MCF 10A (cell line): ENCODE data around the gene SNX2. TPM values are rescaled to one million over a fixed set of nuclear protein-coding genes. Genes with fewer than 3 reads are reported as not detected.

Experiments used
- BruUV-seq: library from RNA; stranded (reverse); fragments of 400-500 nt; replicated peaks from 2 replicates; lab custom pipeline; 2021; lab: Mats Ljungman, UMichigan
- CTCF ChIA-PET: fragments of 300-600 bp; sonication (Branson Sonifier 250); formaldehyde crosslinking; extraction: SDS; loops from one replicate; lab custom pipeline; 2021; ENCODE audit warnings: antibody characterized with exemption, inconsistent platforms; lab: Yijun Ruan, JAX
- POLR2A ChIA-PET: fragments of 300-600, 350-650 bp; sonication (Branson Sonifier 250); formaldehyde crosslinking; extraction: SDS; loops from one replicate; lab custom pipeline; 2020; ENCODE audit warnings: antibody characterized with exemption, inconsistent platforms; lab: Yijun Ruan, JAX
- DNase-seq: peaks from one replicate; pipeline ENCODE4 v3.0.0-alpha.2; 2018; ENCODE audit not compliant: unreplicated experiment
- H3K27ac Mint-ChIP-seq: one replicate; pipeline ENCODE4 v1.8.0; 2022; ENCODE audit warnings: mild to moderate bottlenecking, low read depth, mixed read lengths; ENCODE audit not compliant: unreplicated experiment
- H3K27me3 Mint-ChIP-seq: one replicate; pipeline ENCODE4 v1.8.0; 2022; ENCODE audit warnings: mixed read lengths; ENCODE audit not compliant: insufficient read depth, unreplicated experiment
- H3K36me3 Mint-ChIP-seq: one replicate; pipeline ENCODE4 v1.8.0; 2022; ENCODE audit warnings: mild to moderate bottlenecking, moderate library complexity, mixed read lengths; ENCODE audit not compliant: insufficient read depth, unreplicated experiment
- H3K4me1 Mint-ChIP-seq: one replicate; pipeline ENCODE4 v1.8.0; 2022; ENCODE audit warnings: mixed read lengths; ENCODE audit not compliant: insufficient read depth, unreplicated experiment
- H3K4me3 Mint-ChIP-seq: one replicate; pipeline ENCODE4 v1.8.0; 2022; ENCODE audit warnings: mild to moderate bottlenecking, moderate library complexity, mixed read lengths; ENCODE audit not compliant: unreplicated experiment
- H3K9me3 Mint-ChIP-seq: one replicate; pipeline ENCODE4 v1.8.0; 2022; ENCODE audit warnings: mixed read lengths; ENCODE audit not compliant: unreplicated experiment
- intact Hi-C: fragments of 100-400 bp; cut with micrococcal nuclease; formaldehyde crosslinking; loops from 2 replicates; pipeline ENCODE4 v1.14.1; 2022
- total RNA-seq: library from RNA; stranded (reverse); gene quantifications from 2 replicates; pipeline ENCODE4 v1.2.3, GENCODE V29; 2022
- TF ChIP-seq, protein P1 (sequence below): fragments of 200-600 bp; IDR thresholded peaks from one replicate; pipeline ENCODE4 v1.8.0; 2022; ENCODE audit warnings: antibody characterized with exemption, mild to moderate bottlenecking; ENCODE audit not compliant: unreplicated experiment

Gene SNX2
- total RNA-seq, 1 experiment from 2014 or later, result 120 TPM

DNA sequence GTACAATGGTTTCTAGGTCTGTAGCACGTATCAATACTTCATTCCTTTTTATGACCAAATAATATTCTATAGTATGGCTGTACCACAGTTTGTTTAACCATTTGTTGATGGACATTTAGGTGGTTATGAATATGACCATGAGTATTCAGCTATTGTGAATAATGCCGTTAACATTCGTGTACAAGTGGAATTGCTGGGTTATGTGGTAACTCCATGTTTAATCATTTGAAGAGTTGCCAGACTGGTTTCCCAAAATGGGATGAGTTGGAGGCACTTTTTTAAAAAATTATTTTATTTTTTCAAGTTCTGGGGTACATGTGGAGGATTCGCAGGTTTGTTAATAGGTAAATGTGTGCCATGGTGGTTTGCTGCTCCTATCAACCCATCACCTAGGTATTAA, 4.6 kb downstream of the SNX2 start:
- Mint-ChIP-seq H3K27ac (no peak overlapping the region), H3K4me3 (no peak overlapping the region)
- POLR2A ChIA-PET, result interaction anchor here (1.4 kb wide), 1 partner anchor 9 kb away, joined by 3 read pairs; no protein-coding TSS in a partner anchor

DNA sequence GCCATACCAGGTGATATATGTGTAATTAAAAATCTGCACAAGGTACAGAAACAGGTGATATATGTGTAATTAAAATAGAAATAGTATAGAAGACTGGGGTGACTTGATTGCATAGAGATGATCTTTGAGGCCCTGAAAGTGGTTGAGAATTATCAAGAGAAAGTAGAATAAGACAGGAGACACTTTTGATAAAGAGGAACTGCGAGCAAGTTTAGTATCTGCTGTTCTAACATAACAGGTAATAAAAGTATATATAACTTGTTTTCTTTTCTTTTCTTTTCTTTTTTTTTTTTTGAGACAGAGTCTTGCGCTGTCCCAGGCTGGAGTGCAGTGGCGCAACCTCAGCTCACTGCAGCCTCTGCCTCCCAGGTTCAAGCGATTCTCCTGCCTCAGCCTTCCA, 5.4 kb downstream of the SNX2 start:
- TF ChIP-seq, protein P1, sequence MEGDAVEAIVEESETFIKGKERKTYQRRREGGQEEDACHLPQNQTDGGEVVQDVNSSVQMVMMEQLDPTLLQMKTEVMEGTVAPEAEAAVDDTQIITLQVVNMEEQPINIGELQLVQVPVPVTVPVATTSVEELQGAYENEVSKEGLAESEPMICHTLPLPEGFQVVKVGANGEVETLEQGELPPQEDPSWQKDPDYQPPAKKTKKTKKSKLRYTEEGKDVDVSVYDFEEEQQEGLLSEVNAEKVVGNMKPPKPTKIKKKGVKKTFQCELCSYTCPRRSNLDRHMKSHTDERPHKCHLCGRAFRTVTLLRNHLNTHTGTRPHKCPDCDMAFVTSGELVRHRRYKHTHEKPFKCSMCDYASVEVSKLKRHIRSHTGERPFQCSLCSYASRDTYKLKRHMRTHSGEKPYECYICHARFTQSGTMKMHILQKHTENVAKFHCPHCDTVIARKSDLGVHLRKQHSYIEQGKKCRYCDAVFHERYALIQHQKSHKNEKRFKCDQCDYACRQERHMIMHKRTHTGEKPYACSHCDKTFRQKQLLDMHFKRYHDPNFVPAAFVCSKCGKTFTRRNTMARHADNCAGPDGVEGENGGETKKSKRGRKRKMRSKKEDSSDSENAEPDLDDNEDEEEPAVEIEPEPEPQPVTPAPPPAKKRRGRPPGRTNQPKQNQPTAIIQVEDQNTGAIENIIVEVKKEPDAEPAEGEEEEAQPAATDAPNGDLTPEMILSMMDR, result no peak
- Mint-ChIP-seq H3K36me3 (peaks cover 22% of the 10 kb centered on the region), H3K4me3 (no peak overlapping the region), H3K4me1 (peaks cover 30% of the 10 kb centered on the region), H3K9me3 (peaks cover 3% of the 10 kb centered on the region), H3K27me3 (no peaks in the 10 kb centered on the region), H3K27ac (no peak overlapping the region)
- intact Hi-C loops, result no loop called here
- no peak for DNase-seq
- ChIA-PET CTCF (no interaction called here), POLR2A (interaction anchor here (1.4 kb wide), 1 partner anchor 8 kb away, joined by 3 read pairs; no protein-coding TSS in a partner anchor)
- BruUV-seq, result no TSS peak

More for the DNA sequence above, 4.6 kb downstream of the SNX2 start:
- TF ChIP-seq, protein P1, result no peak
- DNase-seq, result no peak
- Mint-ChIP-seq H3K4me1 (peaks cover 30% of the 10 kb centered on the region), H3K27me3 (no peaks in the 10 kb centered on the region), H3K9me3 (no peaks in the 10 kb centered on the region), H3K36me3 (peaks cover 19% of the 10 kb centered on the region)
- CTCF ChIA-PET, result interaction anchor here (0.5 to 1.6 kb wide), 3 partner anchors 16 to 514 kb away, joined by 3 to 8 read pairs (median 3); no protein-coding TSS in a partner anchor
- intact Hi-C loops, result loop anchor here (5.0 kb wide), 1 partner anchor 62 kb away; no protein-coding TSS in a partner anchor
- no TSS peak for BruUV-seq

DNA sequence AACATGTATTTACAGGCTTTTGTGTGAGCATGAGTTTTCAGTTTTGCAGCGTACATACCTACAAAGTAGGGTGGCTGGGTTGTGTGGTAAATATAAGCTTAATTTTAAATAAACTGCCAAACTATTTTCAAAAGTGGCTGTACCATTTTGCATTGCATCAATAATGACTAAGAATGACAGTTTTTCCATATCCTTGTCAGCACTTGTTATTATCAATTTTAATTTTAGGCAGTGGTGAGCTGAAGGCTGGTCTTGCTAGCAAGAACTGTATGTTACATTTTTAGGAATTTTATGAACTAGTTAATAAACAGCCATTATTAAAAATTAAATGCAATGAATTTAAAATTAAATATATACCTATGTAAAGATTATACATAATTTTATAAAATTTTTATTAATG, 6.6 kb downstream of the SNX2 start:
- no TSS peak for BruUV-seq
- Mint-ChIP-seq H3K4me3 (no peak overlapping the region), H3K27me3 (no peaks in the 10 kb centered on the region), H3K4me1 (peaks cover 29% of the 10 kb centered on the region), H3K9me3 (peaks cover 15% of the 10 kb centered on the region), H3K27ac (no peak overlapping the region), H3K36me3 (peaks cover 28% of the 10 kb centered on the region)
- ChIA-PET POLR2A (interaction anchor here (0.6 kb wide), 1 partner anchor 120 kb away, joined by 3 read pairs; no protein-coding TSS in a partner anchor), CTCF (interaction anchor here (1.0 to 1.3 kb wide), 3 partner anchors 20 to 62 kb away, joined by 3 read pairs; no protein-coding TSS in a partner anchor)
- no peak for DNase-seq
- TF ChIP-seq, protein P1, result no peak
- intact Hi-C loops, result no loop called here

DNA sequence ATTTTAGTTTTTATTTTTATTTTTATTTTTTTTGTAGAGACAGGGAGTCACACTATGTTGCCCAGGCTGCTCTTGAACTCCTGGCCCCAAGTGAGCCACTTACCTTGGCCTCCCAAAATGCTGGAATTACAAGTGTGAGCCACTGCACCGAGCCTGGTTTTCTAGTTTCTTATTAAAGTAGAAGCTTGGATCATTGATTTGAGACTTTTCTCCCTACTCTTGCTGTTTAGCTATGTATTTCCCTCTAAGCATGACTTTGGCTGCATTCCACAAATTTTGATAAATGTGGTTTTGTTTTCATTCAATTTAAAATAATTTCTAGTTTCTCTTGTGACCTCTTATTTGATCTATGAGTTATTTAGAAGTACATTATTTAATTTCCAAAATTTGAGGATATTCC, 10.4 kb downstream of the SNX2 start:
- POLR2A ChIA-PET, result interaction anchor here (1.0 to 5.8 kb wide), 2 partner anchors 8 to 10 kb away, joined by 4 to 34 read pairs; partner anchors contain the start of gene SNX2
- Mint-ChIP-seq H3K27me3 (no peaks in the 10 kb centered on the region), H3K9me3 (peaks cover 26% of the 10 kb centered on the region), H3K27ac (no peak overlapping the region), H3K4me1 (peaks cover 4% of the 10 kb centered on the region), H3K4me3 (no peak overlapping the region), H3K36me3 (peaks cover 36% of the 10 kb centered on the region)
- intact Hi-C loops, result no loop called here
- no peak for DNase-seq
- CTCF ChIA-PET, result interaction anchor here (1.0 kb wide), 1 partner anchor 35 kb away, joined by 3 read pairs; no protein-coding TSS in a partner anchor
- TF ChIP-seq, protein P1, result no peak
- BruUV-seq, result no TSS peak
